ENCODE results near the gene MGLL. TPM values are rescaled to one million over a fixed set of nuclear protein-coding genes. Genes with fewer than 3 reads are reported as not detected.

Gene MGLL
- total RNA-seq, 1 experiment from 2014 or later = 6.8 TPM

DNA sequence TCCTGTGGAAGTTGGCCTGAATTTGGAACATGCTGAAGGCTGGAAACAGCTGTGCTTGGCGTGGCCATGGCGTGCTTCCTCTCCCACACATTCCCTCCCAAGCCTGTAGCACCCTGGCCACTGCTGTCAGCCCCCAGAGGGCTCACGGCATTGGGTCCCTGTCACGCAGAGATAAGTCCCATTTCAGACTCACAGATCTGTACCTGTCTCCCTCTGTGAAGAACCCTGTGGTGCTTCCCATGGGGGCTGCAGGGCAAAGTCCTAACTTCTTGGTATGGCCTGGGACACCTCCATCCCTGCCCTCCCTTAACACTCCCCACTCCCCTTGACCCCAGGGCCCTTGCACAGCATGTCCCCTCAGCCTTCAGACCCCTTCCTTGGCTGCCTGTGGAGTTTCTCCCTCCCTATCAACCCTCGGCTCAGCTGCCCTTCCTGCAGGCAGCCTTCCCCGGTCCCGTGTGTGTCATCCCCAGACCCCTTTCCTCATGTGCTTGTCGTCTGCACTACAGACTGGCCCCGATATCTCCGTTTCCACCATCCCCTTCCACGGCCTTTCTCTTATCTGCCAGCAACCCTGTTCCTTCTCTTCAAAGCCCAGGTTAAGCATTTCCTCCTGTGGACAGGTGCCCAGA is 120.9 kb downstream of the MGLL start:
- no TSS peak for BruUV-seq (replicated peaks)

More for the DNA sequence above, 120.9 kb downstream of the MGLL start:
- Histone ChIP-seq H3K9me2 (ENCODE audit: insufficient read depth) (no peaks in the 10 kb centered on the region), H3K27ac (ENCODE audit: low read depth, low read length) (no peak overlapping the region), H3K27me3 (ENCODE audit: insufficient read depth, low read length) (no peaks in the 10 kb centered on the region), H3K9me3 (ENCODE audit: control insufficient read depth in 1 of 2, insufficient read depth in 1 of 2, low read depth in 1 of 2, low read length in 2 of 2) (0 out of 4 replicates have a peak, but pooled peaks cover 0 to 5% of the 10 kb centered on the region in 2 experiments), H3K36me3 (ENCODE audit: control insufficient read depth in 1 of 2, insufficient read depth in 2 of 2, low read length in 2 of 2) (no peaks in the 10 kb centered on the region), H3K4me2 (ENCODE audit: low read length) (no peak overlapping the region), H3K9ac (ENCODE audit: low read length) (no peak overlapping the region), H2AFZ (ENCODE audit: low read depth, low read length, poor library complexity, severe bottlenecking) (no peak overlapping the region), H3K79me2 (ENCODE audit: insufficient read depth, low read length) (no peaks in the 10 kb centered on the region), H3K4me3 (replicated peaks in 1 of 2; ENCODE audit: low read depth in 1 of 2, low read length in 2 of 2) (no peak overlapping the region), H3K4me1 (ENCODE audit: control insufficient read depth in 1 of 2, insufficient read depth in 2 of 2, low read length in 2 of 2) (peaks cover 0 to 25% of the 10 kb centered on the region in 2 experiments; a peak in 2 of 4 replicates), H4K20me1 (ENCODE audit: insufficient read depth) (no peaks in the 10 kb centered on the region)
- ATAC-seq (no peak), DNase-seq (ENCODE audit: low read depth, low spot score) (no peak)
- no peak for TF ChIP-seq YY1 (IDR thresholded peaks at IDR 0.05; ENCODE audit: extremely low read depth, insufficient replicate concordance, low read depth, low read length)
- TF ChIP-seq CBX3 (IDR thresholded peaks at IDR 0.05; ENCODE audit: low read depth) = no peak
- TF ChIP-seq, protein P1, sequence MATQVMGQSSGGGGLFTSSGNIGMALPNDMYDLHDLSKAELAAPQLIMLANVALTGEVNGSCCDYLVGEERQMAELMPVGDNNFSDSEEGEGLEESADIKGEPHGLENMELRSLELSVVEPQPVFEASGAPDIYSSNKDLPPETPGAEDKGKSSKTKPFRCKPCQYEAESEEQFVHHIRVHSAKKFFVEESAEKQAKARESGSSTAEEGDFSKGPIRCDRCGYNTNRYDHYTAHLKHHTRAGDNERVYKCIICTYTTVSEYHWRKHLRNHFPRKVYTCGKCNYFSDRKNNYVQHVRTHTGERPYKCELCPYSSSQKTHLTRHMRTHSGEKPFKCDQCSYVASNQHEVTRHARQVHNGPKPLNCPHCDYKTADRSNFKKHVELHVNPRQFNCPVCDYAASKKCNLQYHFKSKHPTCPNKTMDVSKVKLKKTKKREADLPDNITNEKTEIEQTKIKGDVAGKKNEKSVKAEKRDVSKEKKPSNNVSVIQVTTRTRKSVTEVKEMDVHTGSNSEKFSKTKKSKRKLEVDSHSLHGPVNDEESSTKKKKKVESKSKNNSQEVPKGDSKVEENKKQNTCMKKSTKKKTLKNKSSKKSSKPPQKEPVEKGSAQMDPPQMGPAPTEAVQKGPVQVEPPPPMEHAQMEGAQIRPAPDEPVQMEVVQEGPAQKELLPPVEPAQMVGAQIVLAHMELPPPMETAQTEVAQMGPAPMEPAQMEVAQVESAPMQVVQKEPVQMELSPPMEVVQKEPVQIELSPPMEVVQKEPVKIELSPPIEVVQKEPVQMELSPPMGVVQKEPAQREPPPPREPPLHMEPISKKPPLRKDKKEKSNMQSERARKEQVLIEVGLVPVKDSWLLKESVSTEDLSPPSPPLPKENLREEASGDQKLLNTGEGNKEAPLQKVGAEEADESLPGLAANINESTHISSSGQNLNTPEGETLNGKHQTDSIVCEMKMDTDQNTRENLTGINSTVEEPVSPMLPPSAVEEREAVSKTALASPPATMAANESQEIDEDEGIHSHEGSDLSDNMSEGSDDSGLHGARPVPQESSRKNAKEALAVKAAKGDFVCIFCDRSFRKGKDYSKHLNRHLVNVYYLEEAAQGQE (IDR thresholded peaks at IDR 0.05; ENCODE audit: low read depth) = no peak
- no peak for TF ChIP-seq EZH2 (IDR thresholded peaks at IDR 0.05)
- TF ChIP-seq, protein P2, sequence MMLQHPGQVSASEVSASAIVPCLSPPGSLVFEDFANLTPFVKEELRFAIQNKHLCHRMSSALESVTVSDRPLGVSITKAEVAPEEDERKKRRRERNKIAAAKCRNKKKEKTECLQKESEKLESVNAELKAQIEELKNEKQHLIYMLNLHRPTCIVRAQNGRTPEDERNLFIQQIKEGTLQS (IDR thresholded peaks at IDR 0.05) = no peak
- no peak for TF ChIP-seq POLR2A (IDR thresholded peaks at IDR 0.05; ENCODE audit: borderline replicate concordance, extremely low read depth, insufficient read depth, insufficient read length)
- TF ChIP-seq TCF7L2 (IDR thresholded peaks at IDR 0.05; ENCODE audit: borderline replicate concordance, extremely low read depth, insufficient read depth, insufficient read length) = no peak
- TF ChIP-seq, protein P3, sequence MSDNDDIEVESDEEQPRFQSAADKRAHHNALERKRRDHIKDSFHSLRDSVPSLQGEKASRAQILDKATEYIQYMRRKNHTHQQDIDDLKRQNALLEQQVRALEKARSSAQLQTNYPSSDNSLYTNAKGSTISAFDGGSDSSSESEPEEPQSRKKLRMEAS (IDR thresholded peaks at IDR 0.05) = no peak
- no peak for TF ChIP-seq EZH2phosphoT487 (IDR thresholded peaks at IDR 0.05; ENCODE audit: borderline replicate concordance)
- no peak for TF ChIP-seq RAD21 (IDR thresholded peaks at IDR 0.05; ENCODE audit: low read depth)
- no peak for TF ChIP-seq SIN3A (IDR thresholded peaks at IDR 0.05; ENCODE audit: low read depth)
- TF ChIP-seq JUND (IDR thresholded peaks at IDR 0.05) = no peak
- TF ChIP-seq CTCF (IDR thresholded peaks at IDR 0.05 in 2 of 3, conservative IDR thresholded peaks at IDR 0.05 in 1 of 3; ENCODE audit: borderline replicate concordance in 1 of 3, insufficient read depth in 1 of 3, low read depth in 2 of 3, low read length in 2 of 3) = no peak
- POLR2A ChIA-PET = no interaction called here
- intact Hi-C loops (cut with micrococcal nuclease) = no loop called here
- RAD21 ChIA-PET (ENCODE audit: low non-redundant PET in 1 of 2, low total read pairs in 2 of 2, uncharacterized antibody in 2 of 2, unreplicated experiment in 2 of 2) = no interaction called here
- CTCF ChIA-PET = no interaction called here
